SK-N-SH (cell line): ENCODE data around the gene PTPRG. TPM values are rescaled to one million over a fixed set of nuclear protein-coding genes. Genes with fewer than 3 reads are reported as not detected.

ENCODE experiments used
- CTCF ChIA-PET: fragments of 300-600, 350-600 bp; formaldehyde crosslinking; extraction: SDS; loops from one replicate; lab custom pipeline; 2021; lab: Yijun Ruan, JAX
- POLR2A ChIA-PET: fragments of 350-600 bp; sonication (Branson Sonifier 250); formaldehyde crosslinking; extraction: SDS; loops from one replicate; lab custom pipeline; 2020; ENCODE audit warnings: antibody characterized with exemption, inconsistent platforms; lab: Yijun Ruan, JAX
- DNase-seq: peaks from one replicate; pipeline ENCODE4 v3.0.0; 2012
- H2AFZ ChIP-seq: fragments of 200-600 bp; sonication (generic); 2 replicates; pipeline ENCODE4 v1.8.1; 2016; ENCODE audit warnings: antibody characterized with exemption, mild to moderate bottlenecking, low read depth
- H3F3A ChIP-seq: fragments of 200-600 bp; sonication (generic); replicated peaks from 2 replicates; pipeline ENCODE3; 2016; ENCODE audit warnings: antibody characterized with exemption, mild to moderate bottlenecking; ENCODE audit not compliant: insufficient read depth
- H3K27ac ChIP-seq, 2 experiments: fragments of 200-500 bp in 1 of 2; fragments of 200-600 bp in 1 of 2; sonication (Bioruptor generic) in 1 of 2; sonication (generic), shearing (Covaris generic) in 1 of 2; 2 replicates each; pipeline versions ENCODE4 v1.5.1 to v1.6.1; 2014 to 2016; ENCODE audit warnings: low read depth in 2 of 2, inconsistent platforms in 1 of 2, low read length in 1 of 2, mild to moderate bottlenecking in 1 of 2, mixed read lengths in 1 of 2
- H3K27me3 ChIP-seq: fragments of 200-600 bp; sonication (generic), shearing (Covaris generic); 2 replicates; pipeline ENCODE4 v1.6.1; 2016; ENCODE audit warnings: mixed run types; ENCODE audit not compliant: insufficient read depth
- H3K36me3 ChIP-seq, 2 experiments: fragments of 200-500 bp in 1 of 2; fragments of 200-600 bp in 1 of 2; sonication (Bioruptor generic) in 1 of 2; sonication (generic) in 1 of 2; replicated peaks in 1 of 2; 2 replicates each; pipeline versions ENCODE3 to v1.5.1; 2014 to 2016; ENCODE audit warnings: low read length in 1 of 2, mild to moderate bottlenecking in 1 of 2; ENCODE audit not compliant: insufficient read depth in 2 of 2, control insufficient read depth in 1 of 2
- H3K4me1 ChIP-seq, 2 experiments: fragments of 200-500 bp in 1 of 2; fragments of 200-600 bp in 1 of 2; sonication (Bioruptor generic) in 1 of 2; sonication (generic), shearing (Covaris generic) in 1 of 2; 2 replicates each; pipeline versions ENCODE4 v1.5.1 to v1.6.1; 2014 to 2016; ENCODE audit warnings: low read depth in 1 of 2, low read length in 1 of 2, mixed run types in 1 of 2; ENCODE audit not compliant: insufficient read depth in 2 of 2, control insufficient read depth in 1 of 2
- H3K4me2 ChIP-seq: fragments of 200-600 bp; sonication (generic), shearing (Covaris generic); 2 replicates; pipeline ENCODE4 v1.6.1; 2017; ENCODE audit warnings: mixed run types
- H3K4me3 ChIP-seq, 2 experiments: fragments of 200-500 bp in 1 of 2; fragments of 200-600 bp in 1 of 2; sonication (Bioruptor generic) in 1 of 2; sonication (generic), shearing (Covaris generic) in 1 of 2; 2 replicates each; pipeline versions ENCODE4 v1.5.1 to v1.8.1; 2014 to 2016; ENCODE audit warnings: low read depth in 2 of 2, inconsistent platforms in 1 of 2, low read length in 1 of 2, mild to moderate bottlenecking in 1 of 2, mixed read lengths in 1 of 2, moderate library complexity in 1 of 2
- H3K79me2 ChIP-seq: fragments of 200-600 bp; sonication (generic); 2 replicates; pipeline ENCODE4 v1.8.1; 2017; ENCODE audit warnings: mild to moderate bottlenecking; ENCODE audit not compliant: insufficient read depth
- H3K9ac ChIP-seq: fragments of 200-600 bp; sonication (generic); 2 replicates; pipeline ENCODE4 v1.6.1; 2017; ENCODE audit warnings: mixed run types
- H3K9me2 ChIP-seq: fragments of 200-600 bp; sonication (generic); 2 replicates; pipeline ENCODE4 v1.6.1; 2017; ENCODE audit warnings: mixed run types
- H3K9me3 ChIP-seq: fragments of 200-600 bp; sonication (generic); 2 replicates; pipeline ENCODE4 v1.6.1; 2017; ENCODE audit warnings: mixed run types, mild to moderate bottlenecking, moderate library complexity
- H4K20me1 ChIP-seq: fragments of 200-600 bp; sonication (generic); 2 replicates; pipeline ENCODE4 v1.6.1; 2017; ENCODE audit warnings: mild to moderate bottlenecking, mixed run types; ENCODE audit not compliant: insufficient read depth
- ELF1 ChIP-seq: IDR thresholded peaks from 2 replicates; pipeline ENCODE4 v1.4.0; 2012
- EP300 ChIP-seq, 2 experiments: IDR thresholded peaks; 2 replicates each; pipeline versions ENCODE4 v1.4.0 to v1.6.1; 2012; ENCODE audit warnings: borderline replicate concordance in 1 of 2, low read depth in 1 of 2, low read length in 1 of 2
- EZH2phosphoT487 ChIP-seq: fragments of 200-600 bp; sonication (generic); IDR thresholded peaks from 2 replicates; pipeline ENCODE4 v1.6.1; 2017; ENCODE audit warnings: low read depth, mixed run types, mild to moderate bottlenecking, antibody characterized with exemption, moderate library complexity, borderline replicate concordance
- FOSL2 ChIP-seq: IDR thresholded peaks from 2 replicates; pipeline ENCODE4 v1.4.0; 2012; ENCODE audit warnings: low read depth, mild to moderate bottlenecking, moderate library complexity, borderline replicate concordance
- GABPA ChIP-seq: IDR thresholded peaks from 2 replicates; pipeline ENCODE4 v1.4.0; 2012; ENCODE audit warnings: low read depth, mild to moderate bottlenecking
- GATA2 ChIP-seq: sonication (generic); formaldehyde crosslinking; IDR thresholded peaks from 2 replicates; pipeline ENCODE4 v1.5.0; 2020; ENCODE audit warnings: mild to moderate bottlenecking, missing genetic modification reagents
- JUND ChIP-seq: IDR thresholded peaks from 2 replicates; pipeline ENCODE4 v1.4.0; 2012
- MXI1 ChIP-seq: IDR thresholded peaks from 2 replicates; pipeline ENCODE4 v1.6.1; 2012; ENCODE audit warnings: mild to moderate bottlenecking, low read depth, low read length, improper control_type of control experiment
- NFIC ChIP-seq: IDR thresholded peaks from 2 replicates; pipeline ENCODE4 v1.4.0; 2012; ENCODE audit warnings: borderline replicate concordance
- POLR2AphosphoS5 ChIP-seq: IDR thresholded peaks from 2 replicates; pipeline ENCODE4 v1.6.1; 2012; ENCODE audit warnings: low read depth, low read length
- RAD21 ChIP-seq: IDR thresholded peaks from 2 replicates; pipeline ENCODE4 v1.6.1; 2012; ENCODE audit warnings: mild to moderate bottlenecking, low read length
- RCOR1 ChIP-seq: fragments of 150-350 bp; IDR thresholded peaks from 2 replicates; pipeline ENCODE4 v1.6.1; 2017; ENCODE audit warnings: antibody characterized with exemption, low read length
- RFX5 ChIP-seq: IDR thresholded peaks from 2 replicates; pipeline ENCODE4 v1.6.1; 2012; ENCODE audit warnings: mild to moderate bottlenecking, improper control_type of control experiment, low read length
- SIN3A ChIP-seq: IDR thresholded peaks from 2 replicates; pipeline ENCODE4 v1.6.1; 2012; ENCODE audit warnings: low read depth, mild to moderate bottlenecking, low read length, moderate library complexity, borderline replicate concordance
- SMC3 ChIP-seq: IDR thresholded peaks from 2 replicates; pipeline ENCODE4 v1.6.1; 2012; ENCODE audit warnings: low read depth, low read length, improper control_type of control experiment
- TAF1 ChIP-seq: IDR thresholded peaks from 2 replicates; pipeline ENCODE4 v1.6.1; 2012; ENCODE audit warnings: low read depth, mild to moderate bottlenecking, low read length, moderate library complexity, borderline replicate concordance
- YY1 ChIP-seq: IDR thresholded peaks from 2 replicates; pipeline ENCODE4 v1.4.0; 2012; ENCODE audit warnings: low read depth, mild to moderate bottlenecking
- WGBS: methylation state at CpG from one replicate; pipeline ENCODE4 v1.1.6; 2017; ENCODE audit warnings: low lambda C conversion rate; 5-methylcytosine and 5-hydroxymethylcytosine counted together
- polyA plus RNA-seq, 3 experiments: library from polyadenylated mRNA; depleted of rRNA; stranded (reverse); fragments of >200 nt; gene quantifications; 2 replicates each; pipeline ENCODE4 v1.2.3, GENCODE V29; 2012
- TF ChIP-seq, protein P1 (sequence below): IDR thresholded peaks from 2 replicates; pipeline ENCODE4 v1.6.1; 2012; ENCODE audit warnings: mild to moderate bottlenecking, low read depth, low read length, moderate library complexity
- TF ChIP-seq, protein P2 (sequence below): IDR thresholded peaks from 2 replicates; pipeline ENCODE4 v1.4.0; 2012; ENCODE audit warnings: low read depth, borderline replicate concordance
- TF ChIP-seq, protein P3 (sequence below): IDR thresholded peaks from 2 replicates; pipeline ENCODE4 v1.4.0; 2012; ENCODE audit warnings: low read depth

Gene PTPRG
- polyA plus RNA-seq, 1 of the 3 experiments (the other 2 are of a cell fraction) = 14.1 TPM

DNA sequence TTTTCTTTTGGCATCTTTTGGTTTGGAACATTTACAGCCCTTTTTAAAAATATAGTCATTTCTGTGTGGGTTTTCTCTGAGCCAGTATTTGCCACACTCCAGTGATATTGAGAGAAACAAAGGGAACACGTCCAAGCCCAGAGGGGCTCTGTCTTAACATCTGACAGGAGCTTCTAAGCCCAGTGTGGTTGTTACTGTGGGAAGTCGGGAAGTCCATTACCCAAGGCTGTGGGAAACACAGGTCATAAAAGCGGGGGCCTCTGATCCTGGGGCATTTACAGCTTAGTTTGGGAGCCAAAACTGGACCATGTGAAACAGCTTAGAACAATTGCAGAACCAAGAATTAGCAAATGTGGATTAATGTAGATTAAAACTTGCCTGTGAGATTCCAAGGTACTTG lies 123.0 kb downstream of the PTPRG start (continued):
- TF ChIP-seq, protein P1, sequence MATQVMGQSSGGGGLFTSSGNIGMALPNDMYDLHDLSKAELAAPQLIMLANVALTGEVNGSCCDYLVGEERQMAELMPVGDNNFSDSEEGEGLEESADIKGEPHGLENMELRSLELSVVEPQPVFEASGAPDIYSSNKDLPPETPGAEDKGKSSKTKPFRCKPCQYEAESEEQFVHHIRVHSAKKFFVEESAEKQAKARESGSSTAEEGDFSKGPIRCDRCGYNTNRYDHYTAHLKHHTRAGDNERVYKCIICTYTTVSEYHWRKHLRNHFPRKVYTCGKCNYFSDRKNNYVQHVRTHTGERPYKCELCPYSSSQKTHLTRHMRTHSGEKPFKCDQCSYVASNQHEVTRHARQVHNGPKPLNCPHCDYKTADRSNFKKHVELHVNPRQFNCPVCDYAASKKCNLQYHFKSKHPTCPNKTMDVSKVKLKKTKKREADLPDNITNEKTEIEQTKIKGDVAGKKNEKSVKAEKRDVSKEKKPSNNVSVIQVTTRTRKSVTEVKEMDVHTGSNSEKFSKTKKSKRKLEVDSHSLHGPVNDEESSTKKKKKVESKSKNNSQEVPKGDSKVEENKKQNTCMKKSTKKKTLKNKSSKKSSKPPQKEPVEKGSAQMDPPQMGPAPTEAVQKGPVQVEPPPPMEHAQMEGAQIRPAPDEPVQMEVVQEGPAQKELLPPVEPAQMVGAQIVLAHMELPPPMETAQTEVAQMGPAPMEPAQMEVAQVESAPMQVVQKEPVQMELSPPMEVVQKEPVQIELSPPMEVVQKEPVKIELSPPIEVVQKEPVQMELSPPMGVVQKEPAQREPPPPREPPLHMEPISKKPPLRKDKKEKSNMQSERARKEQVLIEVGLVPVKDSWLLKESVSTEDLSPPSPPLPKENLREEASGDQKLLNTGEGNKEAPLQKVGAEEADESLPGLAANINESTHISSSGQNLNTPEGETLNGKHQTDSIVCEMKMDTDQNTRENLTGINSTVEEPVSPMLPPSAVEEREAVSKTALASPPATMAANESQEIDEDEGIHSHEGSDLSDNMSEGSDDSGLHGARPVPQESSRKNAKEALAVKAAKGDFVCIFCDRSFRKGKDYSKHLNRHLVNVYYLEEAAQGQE = no peak
- no peak for TF ChIP-seq GATA2 (CRISPR knock-in tag)
- no peak for TF ChIP-seq GABPA
- no peak for TF ChIP-seq RFX5
- TF ChIP-seq, protein P2, sequence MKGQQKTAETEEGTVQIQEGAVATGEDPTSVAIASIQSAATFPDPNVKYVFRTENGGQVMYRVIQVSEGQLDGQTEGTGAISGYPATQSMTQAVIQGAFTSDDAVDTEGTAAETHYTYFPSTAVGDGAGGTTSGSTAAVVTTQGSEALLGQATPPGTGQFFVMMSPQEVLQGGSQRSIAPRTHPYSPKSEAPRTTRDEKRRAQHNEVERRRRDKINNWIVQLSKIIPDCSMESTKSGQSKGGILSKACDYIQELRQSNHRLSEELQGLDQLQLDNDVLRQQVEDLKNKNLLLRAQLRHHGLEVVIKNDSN = no peak
- TF ChIP-seq, all 33 proteins: peak for 0

DNA sequence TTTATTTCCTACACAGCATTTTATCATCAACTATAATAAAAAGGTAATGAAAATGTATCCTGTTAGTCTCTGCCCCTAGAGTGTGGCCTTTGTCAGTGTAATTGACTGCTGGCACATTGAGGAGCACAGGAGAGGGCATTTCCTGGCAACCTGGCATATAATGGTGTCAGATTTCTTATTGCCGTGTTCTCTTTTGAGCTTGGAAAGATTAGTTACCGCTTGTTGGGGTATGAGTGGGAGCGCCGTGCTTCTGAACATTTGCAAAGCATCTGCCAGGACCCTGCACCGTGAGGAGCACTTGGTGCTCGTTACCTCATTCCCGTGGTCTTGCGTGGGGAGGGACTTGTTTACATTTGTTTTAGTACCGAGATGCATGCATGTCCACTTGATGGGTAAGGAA lies 124.4 kb downstream of the PTPRG start:
- no peaks in the 10 kb centered on the region for H3K9me3 ChIP-seq
- H3K27ac ChIP-seq = no peak overlapping the region
- no peak overlapping the region for H3K9ac ChIP-seq
- H3K4me1 ChIP-seq = peaks cover 0 to 4% of the 10 kb centered on the region in 2 experiments; a peak in 2 of 4 replicates
- ChIA-PET POLR2A (no interaction called here), CTCF (no interaction called here)
- H3K27me3 ChIP-seq = no peaks in the 10 kb centered on the region
- H3F3A ChIP-seq = no peaks in the 10 kb centered on the region
- H2AFZ ChIP-seq = no peak overlapping the region
- H4K20me1 ChIP-seq = peaks cover 17% of the 10 kb centered on the region; the same call in 1 of the 2 replicates
- H3K4me2 ChIP-seq = no peak overlapping the region
- peaks cover 30% of the 10 kb centered on the region for H3K79me2 ChIP-seq
- no peak overlapping the region for H3K4me3 ChIP-seq
- TF ChIP-seq SMC3 (no peak), RFX5 (no peak), NFIC (no peak), GABPA (no peak), RAD21 (no peak), SIN3A (no peak), POLR2AphosphoS5 (no peak), EP300 (IDR thresholded peaks at IDR 0.05; ENCODE audit: borderline replicate concordance in 1 of 2, low read depth in 1 of 2, low read length in 1 of 2) (no peak), GATA2 (CRISPR knock-in tag) (no peak), FOSL2 (no peak), TAF1 (no peak), RCOR1 (no peak), JUND (no peak), ELF1 (no peak), MXI1 (no peak), YY1 (no peak), EZH2phosphoT487 (no peak)
- TF ChIP-seq, protein P1 = no peak
- TF ChIP-seq, protein P3, sequence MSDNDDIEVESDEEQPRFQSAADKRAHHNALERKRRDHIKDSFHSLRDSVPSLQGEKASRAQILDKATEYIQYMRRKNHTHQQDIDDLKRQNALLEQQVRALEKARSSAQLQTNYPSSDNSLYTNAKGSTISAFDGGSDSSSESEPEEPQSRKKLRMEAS = no peak
- WGBS = 78% methylated on average over 9 of the region's 9 CpGs
- no peaks in the 10 kb centered on the region for H3K9me2 ChIP-seq
- no peak for DNase-seq
- H3K36me3 ChIP-seq = no peaks in the 10 kb centered on the region
